ENCODE data around the gene RANGAP1.

The RANGAP1 gene

DNA sequence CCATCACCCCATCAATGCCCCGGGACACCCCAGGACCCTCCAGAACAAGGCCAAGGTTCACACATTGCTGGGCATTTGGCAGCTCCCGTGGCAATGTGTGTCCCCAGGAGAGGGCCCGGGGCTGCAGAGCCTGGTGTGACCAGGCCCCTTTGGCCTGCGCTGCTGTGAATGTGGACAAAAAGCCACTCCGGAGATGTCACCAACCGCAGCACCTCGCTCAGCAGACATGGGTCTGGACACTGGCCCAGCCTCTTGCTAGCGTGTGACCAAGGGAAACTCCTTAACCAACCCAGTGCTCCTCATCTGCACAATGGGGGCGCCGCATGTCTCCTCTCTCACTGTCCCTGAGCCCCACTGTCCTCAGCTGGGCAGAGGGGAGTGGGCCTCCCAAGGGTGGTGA lies 37.2 kb downstream of the RANGAP1 start:
- H3K36me3 ChIP-seq: peaks cover 65 to 92% (median 86%) of the 10 kb centered on the region in 3 donors
- no peaks in the 10 kb centered on the region for H3K4me1 ChIP-seq
- intact Hi-C loops (cut with DNase I; ENCODE audit: low total_unique reads): no loop called here
- no peak for DNase-seq
- no peaks in the 10 kb centered on the region for H3K9me3 ChIP-seq
- H3K4me3 ChIP-seq: no peak overlapping the region
- H3K27me3 ChIP-seq: no peaks in the 10 kb centered on the region
- H3K27ac ChIP-seq: no peak overlapping the region
- TF ChIP-seq, protein P1, sequence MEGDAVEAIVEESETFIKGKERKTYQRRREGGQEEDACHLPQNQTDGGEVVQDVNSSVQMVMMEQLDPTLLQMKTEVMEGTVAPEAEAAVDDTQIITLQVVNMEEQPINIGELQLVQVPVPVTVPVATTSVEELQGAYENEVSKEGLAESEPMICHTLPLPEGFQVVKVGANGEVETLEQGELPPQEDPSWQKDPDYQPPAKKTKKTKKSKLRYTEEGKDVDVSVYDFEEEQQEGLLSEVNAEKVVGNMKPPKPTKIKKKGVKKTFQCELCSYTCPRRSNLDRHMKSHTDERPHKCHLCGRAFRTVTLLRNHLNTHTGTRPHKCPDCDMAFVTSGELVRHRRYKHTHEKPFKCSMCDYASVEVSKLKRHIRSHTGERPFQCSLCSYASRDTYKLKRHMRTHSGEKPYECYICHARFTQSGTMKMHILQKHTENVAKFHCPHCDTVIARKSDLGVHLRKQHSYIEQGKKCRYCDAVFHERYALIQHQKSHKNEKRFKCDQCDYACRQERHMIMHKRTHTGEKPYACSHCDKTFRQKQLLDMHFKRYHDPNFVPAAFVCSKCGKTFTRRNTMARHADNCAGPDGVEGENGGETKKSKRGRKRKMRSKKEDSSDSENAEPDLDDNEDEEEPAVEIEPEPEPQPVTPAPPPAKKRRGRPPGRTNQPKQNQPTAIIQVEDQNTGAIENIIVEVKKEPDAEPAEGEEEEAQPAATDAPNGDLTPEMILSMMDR (IDR thresholded peaks at IDR 0.05): no peak

DNA sequence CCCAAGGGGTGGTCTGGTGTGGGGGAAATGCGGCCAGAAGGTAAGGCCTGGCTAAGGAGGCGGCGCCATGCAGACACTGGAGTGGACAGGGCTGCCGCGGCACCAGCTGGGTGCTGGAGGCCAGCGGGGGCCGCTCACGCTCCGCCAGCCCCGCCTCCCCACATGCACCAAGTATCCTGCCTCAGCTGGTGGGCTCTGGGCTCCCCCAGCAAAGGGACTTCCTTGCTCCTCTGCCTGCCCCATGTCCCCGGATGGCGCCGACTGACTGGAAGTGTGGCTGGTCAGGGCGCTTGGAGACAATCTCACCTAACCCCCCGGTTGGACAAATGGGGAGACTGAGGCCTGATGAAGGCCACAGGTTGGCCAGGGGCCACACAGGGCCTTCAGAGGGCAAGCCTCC lies 37.7 kb downstream of the RANGAP1 start:
- H3K27ac ChIP-seq: no peak overlapping the region
- peaks cover 61 to 91% (median 82%) of the 10 kb centered on the region in 3 donors for H3K36me3 ChIP-seq
- intact Hi-C loops (cut with DNase I; ENCODE audit: low total_unique reads): no loop called here

DNA sequence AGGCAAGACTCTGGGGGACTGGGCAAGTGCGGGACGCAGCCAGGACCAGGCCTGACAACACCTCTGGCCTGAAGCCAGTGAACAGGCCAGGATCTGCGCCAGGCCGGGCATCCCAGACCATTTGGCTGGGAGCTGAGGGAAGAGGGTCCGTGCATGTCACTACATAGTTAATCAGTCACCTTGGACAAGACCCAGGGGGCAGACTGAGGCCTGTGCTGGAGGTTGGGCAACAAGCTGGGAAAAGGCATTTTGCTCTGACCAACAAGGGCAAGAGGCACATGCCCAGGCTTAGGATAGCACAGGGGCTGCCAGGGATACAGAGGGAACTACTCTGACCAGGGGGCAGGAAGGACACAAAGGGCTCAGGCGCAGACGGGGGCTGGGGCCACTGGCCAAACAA lies 38.3 kb downstream of the RANGAP1 start:
- no peak for DNase-seq
- intact Hi-C loops (cut with DNase I; ENCODE audit: low total_unique reads): no loop called here
- Histone ChIP-seq H3K36me3 (peaks cover 55 to 91% (median 76%) of the 10 kb centered on the region in 3 donors), H3K27me3 (no peaks in the 10 kb centered on the region), H3K4me1 (no peaks in the 10 kb centered on the region), H3K9me3 (no peaks in the 10 kb centered on the region), H3K27ac (no peak overlapping the region), H3K4me3 (no peak overlapping the region)
- TF ChIP-seq, protein P1 (IDR thresholded peaks at IDR 0.05): no peak

More for the DNA sequence above, 37.7 kb downstream of the RANGAP1 start:
- TF ChIP-seq, protein P1 (IDR thresholded peaks at IDR 0.05): no peak
- DNase-seq: no peak
- no peaks in the 10 kb centered on the region for H3K27me3 ChIP-seq
- H3K4me1 ChIP-seq: no peaks in the 10 kb centered on the region
- H3K9me3 ChIP-seq: no peaks in the 10 kb centered on the region
- H3K4me3 ChIP-seq: no peak overlapping the region

DNA sequence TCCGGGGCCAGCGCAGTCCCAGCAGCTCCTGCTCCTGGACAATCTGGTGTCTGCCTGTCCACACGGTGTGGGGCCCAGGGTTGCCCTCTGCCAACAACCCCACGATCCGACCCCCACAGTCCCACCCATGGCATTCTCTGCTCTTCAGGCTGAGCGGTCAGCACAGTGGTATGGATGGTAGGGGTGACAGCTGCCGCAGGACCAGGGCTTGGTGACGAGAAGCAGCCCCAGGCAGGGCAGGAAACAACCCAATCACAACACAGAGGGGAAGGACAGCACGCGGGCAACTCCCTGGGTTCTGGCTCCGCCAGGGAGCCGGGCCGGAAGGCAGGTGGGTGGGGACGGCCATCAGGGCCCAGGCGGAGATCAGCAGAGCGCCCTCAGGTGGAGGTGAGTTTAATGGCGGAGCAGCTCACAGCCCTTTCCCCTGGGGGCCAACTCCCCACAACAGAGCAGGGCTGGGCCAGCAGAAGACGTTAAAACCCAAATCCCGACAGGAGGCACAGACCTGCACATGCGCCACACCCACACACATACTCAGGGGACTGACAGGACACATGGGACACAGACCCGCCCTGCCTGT lies 40.0 kb downstream of the RANGAP1 start:
- H3K36me3 ChIP-seq: peaks cover 44 to 77% (median 61%) of the 10 kb centered on the region in 3 donors
- TF ChIP-seq, protein P1 (IDR thresholded peaks at IDR 0.05): no peak
- H3K9me3 ChIP-seq: no peaks in the 10 kb centered on the region
- intact Hi-C loops (cut with DNase I; ENCODE audit: low total_unique reads): no loop called here
- H3K4me3 ChIP-seq: no peak overlapping the region
- H3K4me1 ChIP-seq: no peaks in the 10 kb centered on the region
- H3K27me3 ChIP-seq: no peaks in the 10 kb centered on the region
- no peak for DNase-seq
- H3K27ac ChIP-seq: no peak overlapping the region

DNA sequence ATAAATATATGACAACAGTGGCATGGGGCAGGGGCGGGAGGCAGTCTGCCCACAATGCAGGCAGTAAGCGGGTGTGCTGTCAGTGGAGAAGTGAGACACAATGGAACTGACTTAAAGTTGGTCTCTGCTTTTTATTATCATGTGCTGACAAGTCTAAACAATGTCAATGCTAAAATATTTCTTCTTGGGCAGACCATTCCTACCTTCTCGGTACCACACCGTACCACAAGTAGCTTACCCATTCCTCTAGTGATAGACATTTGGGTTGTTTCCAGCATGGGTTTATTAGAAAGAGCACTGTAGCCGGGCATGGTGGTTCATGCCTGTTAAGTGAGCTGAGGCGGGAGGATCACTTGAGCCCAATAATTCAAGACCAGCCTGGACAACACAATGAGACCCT lies 42.6 kb downstream of the RANGAP1 start:
- Histone ChIP-seq H3K9me3 (no peaks in the 10 kb centered on the region), H3K27me3 (no peaks in the 10 kb centered on the region), H3K36me3 (peaks cover 19 to 50% (median 34%) of the 10 kb centered on the region in 3 donors), H3K4me3 (no peak overlapping the region), H3K4me1 (peaks cover 0 to 3% (median under 1%) of the 10 kb centered on the region in 4 donors), H3K27ac (no peak overlapping the region)
- TF ChIP-seq, protein P1 (IDR thresholded peaks at IDR 0.05): no peak
- intact Hi-C loops (cut with DNase I; ENCODE audit: low total_unique reads): no loop called here
- DNase-seq: no peak

All from tibial artery (tissue), 4 donors.